Cardiac muscle cell (in vitro differentiated cells and primary cell): ENCODE measurements around the gene BANF2. TPM values are rescaled to one million over a fixed set of nuclear protein-coding genes. Genes with fewer than 3 reads are reported as not detected.
A peak's percentile ranks its signal among the peaks of the same experiment; 100 is the strongest.

Experiments used
- DNase-seq, 2 donors: peaks; one replicate each; pipeline versions ENCODE4 v3.0.0 to v3.0.0-alpha.2; 2010 to 2017; ENCODE audit warnings: low read depth in 1 of 2, low spot score in 1 of 2
- H3K27ac ChIP-seq: fragments of 200-600 bp; sonication (generic); 2 replicates; pipeline ENCODE4 v1.5.1; 2016
- H3K27me3 ChIP-seq: fragments of 200-600 bp; sonication (generic); 2 replicates; pipeline ENCODE4 v1.6.0; 2016; ENCODE audit warnings: control low read depth
- H3K36me3 ChIP-seq: fragments of 200-600 bp; sonication (generic); 2 replicates; pipeline ENCODE4 v1.5.1; 2016; ENCODE audit warnings: control low read depth
- H3K4me1 ChIP-seq: fragments of 200-600 bp; sonication (generic); 2 replicates; pipeline ENCODE4 v1.8.1; 2017; ENCODE audit warnings: low read depth, mild to moderate bottlenecking, mixed run types
- H3K4me3 ChIP-seq: fragments of 200-600 bp; sonication (generic); 2 replicates; pipeline ENCODE4 v1.5.1; 2016; ENCODE audit warnings: mild to moderate bottlenecking
- H3K9me3 ChIP-seq: fragments of 200-600 bp; sonication (generic); 2 replicates; pipeline ENCODE4 v1.5.1; 2017; ENCODE audit warnings: low read depth, mild to moderate bottlenecking, control low read depth
- polyA plus RNA-seq: library from polyadenylated mRNA; unstranded; fragments of >200 nt; fragmentation: Nextera tagmentation; extraction: Ambion mirVana; gene quantifications from 2 replicates; pipeline ENCODE4 v1.2.1, GENCODE V29; 2016
- total RNA-seq: library from RNA; depleted of rRNA; stranded (reverse); fragments of >200 nt; gene quantifications from 2 replicates; pipeline ENCODE4 v1.2.3, GENCODE V29; 2016
- TF ChIP-seq, protein P1 (sequence below): IDR thresholded peaks from 2 replicates; pipeline ENCODE4 v1.5.1; 2012; ENCODE audit warnings: low read depth, mild to moderate bottlenecking, low read length

The BANF2 gene
- total RNA-seq (not detected in 2 replicates), polyA plus RNA-seq (not detected in 2 replicates)

DNA sequence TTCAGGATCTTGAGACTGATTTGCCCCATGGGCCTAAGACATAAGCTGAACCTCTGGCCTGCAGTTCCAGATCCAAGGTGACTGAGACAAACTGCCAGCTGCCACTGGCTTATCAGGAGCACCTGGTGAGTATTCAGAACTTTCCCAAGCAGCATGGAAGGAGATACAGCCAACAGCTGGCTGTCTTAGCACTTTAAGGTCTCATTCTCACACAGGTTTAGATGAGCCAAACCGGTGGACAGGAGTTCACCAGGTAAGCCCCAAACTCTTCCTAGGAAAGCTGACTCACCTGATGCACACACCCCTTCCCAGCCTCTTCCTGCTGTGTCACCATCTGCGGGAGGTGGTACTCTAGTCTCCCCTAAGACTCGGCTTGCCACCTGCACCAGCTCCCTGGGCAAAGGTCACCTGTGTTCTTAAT, at the start of gene BANF2:
Gene BANF2, plus strand, starts transcription at position 36 of the 421 bp plus-strand sequence. CDS start 25,060 bp downstream, outside the sequence.
- TF ChIP-seq, protein P1, sequence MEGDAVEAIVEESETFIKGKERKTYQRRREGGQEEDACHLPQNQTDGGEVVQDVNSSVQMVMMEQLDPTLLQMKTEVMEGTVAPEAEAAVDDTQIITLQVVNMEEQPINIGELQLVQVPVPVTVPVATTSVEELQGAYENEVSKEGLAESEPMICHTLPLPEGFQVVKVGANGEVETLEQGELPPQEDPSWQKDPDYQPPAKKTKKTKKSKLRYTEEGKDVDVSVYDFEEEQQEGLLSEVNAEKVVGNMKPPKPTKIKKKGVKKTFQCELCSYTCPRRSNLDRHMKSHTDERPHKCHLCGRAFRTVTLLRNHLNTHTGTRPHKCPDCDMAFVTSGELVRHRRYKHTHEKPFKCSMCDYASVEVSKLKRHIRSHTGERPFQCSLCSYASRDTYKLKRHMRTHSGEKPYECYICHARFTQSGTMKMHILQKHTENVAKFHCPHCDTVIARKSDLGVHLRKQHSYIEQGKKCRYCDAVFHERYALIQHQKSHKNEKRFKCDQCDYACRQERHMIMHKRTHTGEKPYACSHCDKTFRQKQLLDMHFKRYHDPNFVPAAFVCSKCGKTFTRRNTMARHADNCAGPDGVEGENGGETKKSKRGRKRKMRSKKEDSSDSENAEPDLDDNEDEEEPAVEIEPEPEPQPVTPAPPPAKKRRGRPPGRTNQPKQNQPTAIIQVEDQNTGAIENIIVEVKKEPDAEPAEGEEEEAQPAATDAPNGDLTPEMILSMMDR = no peak
- no peak for DNase-seq
- Histone ChIP-seq H3K27ac (no peak within 1 kb of the TSS), H3K27me3 (no peaks in the 10 kb centered on the region), H3K36me3 (no peaks in the 10 kb centered on the region), H3K9me3 (no peaks in the 10 kb centered on the region), H3K4me1 (no peaks in the 10 kb centered on the region), H3K4me3 (no peak within 1 kb of the TSS)

DNA sequence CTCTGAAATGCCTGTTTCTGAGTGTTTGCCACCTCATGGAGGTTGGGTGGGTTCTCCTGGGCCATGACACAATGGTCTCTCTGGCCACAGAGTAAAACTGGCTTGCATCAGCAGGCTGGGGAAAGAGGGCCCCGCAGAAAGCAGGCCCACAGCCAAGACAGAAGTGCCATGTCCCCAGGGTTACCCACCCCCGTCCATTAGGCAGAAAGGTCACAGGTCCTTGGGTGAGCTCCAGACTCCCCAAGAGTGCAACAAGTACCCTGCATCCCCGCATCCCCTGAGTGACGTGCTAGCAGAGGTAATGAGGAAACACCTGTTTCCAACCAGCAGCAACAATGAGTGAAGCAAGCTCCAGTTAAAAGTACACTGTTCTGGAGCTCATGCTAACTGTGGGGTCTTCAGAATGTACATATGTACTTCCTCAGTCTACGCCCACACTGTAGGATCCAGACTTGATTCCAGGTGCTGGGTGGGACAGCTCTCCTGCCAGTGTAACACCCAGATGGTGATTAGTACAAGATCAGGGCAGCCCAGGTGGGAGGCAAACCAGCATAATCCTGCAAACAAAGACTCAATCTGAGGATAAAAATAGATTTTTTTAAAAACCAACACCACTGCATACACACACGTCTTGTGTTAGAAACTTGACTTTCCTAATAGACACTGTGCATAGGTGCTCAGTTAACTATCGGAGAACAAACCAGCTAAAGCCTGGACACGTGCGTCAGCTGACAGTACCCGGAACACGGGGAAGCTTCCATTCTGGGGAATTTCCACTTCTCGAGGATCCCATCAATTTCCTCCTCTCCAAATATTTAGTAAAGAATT, 49.3 kb upstream of the BANF2 start:
- no peaks in the 10 kb centered on the region for H3K36me3 ChIP-seq
- TF ChIP-seq, protein P1 = no peak
- H3K27me3 ChIP-seq = no peaks in the 10 kb centered on the region
- no peak overlapping the region for H3K27ac ChIP-seq
- DNase-seq = no peak
- H3K4me1 ChIP-seq = peaks cover 46% of the 10 kb centered on the region
- H3K4me3 ChIP-seq = no peak overlapping the region
- no peaks in the 10 kb centered on the region for H3K9me3 ChIP-seq

DNA sequence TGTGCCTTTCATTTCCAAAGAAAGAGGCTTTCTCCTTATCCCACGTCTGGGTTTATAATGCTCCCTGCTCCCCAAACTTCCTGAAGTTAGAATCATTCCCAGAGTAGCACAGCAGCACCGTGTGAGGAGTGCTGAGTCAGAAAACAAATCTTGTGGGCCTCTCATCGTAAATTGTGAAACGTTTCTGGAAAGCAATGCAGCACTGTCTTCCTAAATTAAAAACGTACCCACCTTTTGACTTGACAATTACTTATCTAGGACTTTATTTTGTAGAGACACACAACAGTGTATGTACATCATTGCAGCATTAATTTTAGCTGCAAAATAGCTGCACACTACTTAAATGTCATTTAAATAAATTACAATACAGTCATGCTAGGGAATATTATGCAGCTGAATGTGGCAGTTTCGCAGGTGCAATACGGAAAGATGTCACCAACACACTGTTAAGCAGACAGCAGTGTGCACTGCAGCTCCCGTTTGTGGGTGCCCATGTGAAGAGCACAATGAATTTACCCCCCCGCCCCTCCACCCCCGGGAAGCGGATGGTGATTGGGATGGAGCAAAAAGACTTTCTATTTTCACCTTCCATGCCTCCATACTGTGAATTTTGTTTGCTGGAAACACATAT, 48.5 kb upstream of the BANF2 start:
- DNase-seq = peak in 1 of 2 donors; percentile 53
- no peaks in the 10 kb centered on the region for H3K36me3 ChIP-seq
- peaks cover 39% of the 10 kb centered on the region for H3K4me1 ChIP-seq
- no peak overlapping the region for H3K4me3 ChIP-seq
- H3K27ac ChIP-seq = no peak overlapping the region
- H3K9me3 ChIP-seq = no peaks in the 10 kb centered on the region
- TF ChIP-seq, protein P1 = no peak
- H3K27me3 ChIP-seq = no peaks in the 10 kb centered on the region

DNA sequence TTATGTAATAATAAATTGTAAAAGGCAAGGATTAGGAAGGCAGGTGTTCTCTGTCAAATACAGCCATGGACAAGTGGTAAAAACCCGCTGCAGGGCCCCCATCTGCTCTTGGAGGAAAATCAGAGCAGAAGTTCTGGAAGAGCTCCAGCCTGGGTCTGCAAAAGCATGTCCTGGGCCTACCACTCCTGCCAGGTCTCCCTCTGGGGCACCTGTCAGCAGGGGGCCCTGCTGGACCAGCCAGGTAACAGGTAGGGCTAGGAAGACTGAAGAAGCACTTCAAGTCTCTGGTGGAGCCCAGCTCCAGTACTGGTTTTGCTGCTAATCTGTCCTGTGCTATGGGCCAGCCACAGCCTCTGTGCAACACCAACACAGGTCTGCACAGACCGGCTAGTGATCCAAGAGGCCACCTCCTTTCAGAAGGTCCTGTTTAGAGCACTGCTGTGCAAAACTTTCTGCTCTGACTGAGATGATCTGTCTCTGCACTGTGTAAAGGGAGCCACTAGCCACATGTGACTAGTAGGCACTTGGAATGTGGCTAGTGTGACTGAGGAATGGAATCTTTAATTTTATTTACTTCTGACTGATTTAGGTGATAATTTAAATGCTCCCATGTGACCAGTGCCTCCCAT, 47.9 kb upstream of the BANF2 start:
- Histone ChIP-seq H3K9me3 (no peaks in the 10 kb centered on the region), H3K36me3 (no peaks in the 10 kb centered on the region), H3K4me1 (peaks cover 33% of the 10 kb centered on the region), H3K4me3 (no peak overlapping the region), H3K27me3 (no peaks in the 10 kb centered on the region), H3K27ac (no peak overlapping the region)
- TF ChIP-seq, protein P1 = no peak
- DNase-seq = no peak

DNA sequence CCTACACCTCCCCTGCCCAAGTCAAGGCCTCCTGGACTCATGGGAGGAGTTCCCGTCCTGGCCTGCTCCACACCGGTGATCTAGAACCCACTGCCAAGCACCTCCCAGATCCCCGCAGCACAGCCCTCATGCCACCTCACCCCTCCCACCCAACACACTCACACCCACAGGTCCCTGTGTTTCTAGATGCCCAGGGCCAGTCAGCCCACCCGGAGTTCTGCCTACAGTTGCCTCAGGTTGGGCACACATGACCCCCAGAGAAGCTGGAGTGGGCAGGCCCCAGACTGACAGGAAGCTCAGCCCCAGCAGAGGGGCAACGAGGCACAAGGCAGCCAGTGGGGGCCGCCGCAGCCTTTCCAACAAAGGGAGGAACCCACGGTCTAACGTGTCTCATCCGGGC, 47.4 kb upstream of the BANF2 start:
- Histone ChIP-seq H3K27me3 (no peaks in the 10 kb centered on the region), H3K27ac (no peak overlapping the region), H3K9me3 (no peaks in the 10 kb centered on the region), H3K4me3 (no peak overlapping the region), H3K4me1 (peaks cover 33% of the 10 kb centered on the region), H3K36me3 (no peaks in the 10 kb centered on the region)
- TF ChIP-seq, protein P1 = no peak
- no peak for DNase-seq
